Measurements from ENCODE around the gene XAF1.

The XAF1 gene

GRCh38 chr17:6787081-6787693 is 31.3 kb downstream of the XAF1 start:
- Histone ChIP-seq H3K9ac (ENCODE audit: low read depth, low read length) (no peak overlapping the region), H3K36me3 (ENCODE audit: control insufficient read depth, insufficient read depth, low read length) (no peaks in the 10 kb centered on the region), H3K9me3 (ENCODE audit: control insufficient read depth, insufficient read depth, low read length) (no peaks in the 10 kb centered on the region), H3K4me3 (ENCODE audit: low read depth, low read length) (no peak overlapping the region), H3K27me3 (ENCODE audit: control insufficient read depth, insufficient read depth, low read length) (peaks cover 2% of the 10 kb centered on the region), H3K4me1 (ENCODE audit: control insufficient read depth, insufficient read depth, low read length) (no peaks in the 10 kb centered on the region)

GRCh38 chr17:6789146-6789545 is 33.3 kb downstream of the XAF1 start:
- H3K27me3 ChIP-seq (ENCODE audit: control insufficient read depth, insufficient read depth, low read length): peaks cover 2% of the 10 kb centered on the region
- H3K9me3 ChIP-seq (ENCODE audit: control insufficient read depth, insufficient read depth, low read length): no peaks in the 10 kb centered on the region
- H3K9ac ChIP-seq (ENCODE audit: low read depth, low read length): no peak overlapping the region
- H3K4me3 ChIP-seq (ENCODE audit: low read depth, low read length): no peak overlapping the region
- H3K4me1 ChIP-seq (ENCODE audit: control insufficient read depth, insufficient read depth, low read length): no peaks in the 10 kb centered on the region
- H3K36me3 ChIP-seq (ENCODE audit: control insufficient read depth, insufficient read depth, low read length): no peaks in the 10 kb centered on the region

GRCh38 chr17:6793748-6794493 is 38.1 kb downstream of the XAF1 start:
- H3K9ac ChIP-seq (ENCODE audit: low read depth, low read length): no peak overlapping the region
- no peak overlapping the region for H3K4me3 ChIP-seq (ENCODE audit: low read depth, low read length)
- H3K36me3 ChIP-seq (ENCODE audit: control insufficient read depth, insufficient read depth, low read length): no peaks in the 10 kb centered on the region
- peaks cover 6% of the 10 kb centered on the region for H3K27me3 ChIP-seq (ENCODE audit: control insufficient read depth, insufficient read depth, low read length)
- no peaks in the 10 kb centered on the region for H3K9me3 ChIP-seq (ENCODE audit: control insufficient read depth, insufficient read depth, low read length)
- H3K4me1 ChIP-seq (ENCODE audit: control insufficient read depth, insufficient read depth, low read length): no peaks in the 10 kb centered on the region

GRCh38 chr17:6796017-6796886 is 40.4 kb downstream of the XAF1 start:
- Histone ChIP-seq H3K9me3 (ENCODE audit: control insufficient read depth, insufficient read depth, low read length) (no peaks in the 10 kb centered on the region), H3K4me1 (ENCODE audit: control insufficient read depth, insufficient read depth, low read length) (no peaks in the 10 kb centered on the region), H3K4me3 (ENCODE audit: low read depth, low read length) (no peak overlapping the region), H3K9ac (ENCODE audit: low read depth, low read length) (no peak overlapping the region), H3K27me3 (ENCODE audit: control insufficient read depth, insufficient read depth, low read length) (peaks cover 5% of the 10 kb centered on the region), H3K36me3 (ENCODE audit: control insufficient read depth, insufficient read depth, low read length) (no peaks in the 10 kb centered on the region)

GRCh38 chr17:6796887-6797490 is 41.1 kb downstream of the XAF1 start:
- H3K4me3 ChIP-seq (ENCODE audit: low read depth, low read length): no peak overlapping the region
- H3K9ac ChIP-seq (ENCODE audit: low read depth, low read length): no peak overlapping the region
- H3K9me3 ChIP-seq (ENCODE audit: control insufficient read depth, insufficient read depth, low read length): no peaks in the 10 kb centered on the region
- H3K36me3 ChIP-seq (ENCODE audit: control insufficient read depth, insufficient read depth, low read length): no peaks in the 10 kb centered on the region
- H3K4me1 ChIP-seq (ENCODE audit: control insufficient read depth, insufficient read depth, low read length): no peaks in the 10 kb centered on the region
- peaks cover 5% of the 10 kb centered on the region for H3K27me3 ChIP-seq (ENCODE audit: control insufficient read depth, insufficient read depth, low read length)

GRCh38 chr17:6797718-6798351 is 42.0 kb downstream of the XAF1 start:
- Histone ChIP-seq H3K9ac (ENCODE audit: low read depth, low read length) (no peak overlapping the region), H3K4me3 (ENCODE audit: low read depth, low read length) (no peak overlapping the region), H3K36me3 (ENCODE audit: control insufficient read depth, insufficient read depth, low read length) (no peaks in the 10 kb centered on the region), H3K4me1 (ENCODE audit: control insufficient read depth, insufficient read depth, low read length) (no peaks in the 10 kb centered on the region), H3K27me3 (ENCODE audit: control insufficient read depth, insufficient read depth, low read length) (peaks cover 5% of the 10 kb centered on the region), H3K9me3 (ENCODE audit: control insufficient read depth, insufficient read depth, low read length) (no peaks in the 10 kb centered on the region)

GRCh38 chr17:6799738-6800137 is 43.9 kb downstream of the XAF1 start:
- Histone ChIP-seq H3K9me3 (ENCODE audit: control insufficient read depth, insufficient read depth, low read length) (no peaks in the 10 kb centered on the region), H3K9ac (ENCODE audit: low read depth, low read length) (no peak overlapping the region), H3K36me3 (ENCODE audit: control insufficient read depth, insufficient read depth, low read length) (no peaks in the 10 kb centered on the region), H3K4me3 (ENCODE audit: low read depth, low read length) (no peak overlapping the region), H3K4me1 (ENCODE audit: control insufficient read depth, insufficient read depth, low read length) (no peaks in the 10 kb centered on the region), H3K27me3 (ENCODE audit: control insufficient read depth, insufficient read depth, low read length) (peaks cover 5% of the 10 kb centered on the region)

- no peaks in the 10 kb centered on the region for H3K36me3 ChIP-seq (ENCODE audit: control insufficient read depth, insufficient read depth, low read length)
- H3K4me3 ChIP-seq (ENCODE audit: low read depth, low read length): no peak overlapping the region
- H3K9me3 ChIP-seq (ENCODE audit: control insufficient read depth, insufficient read depth, low read length): no peaks in the 10 kb centered on the region
- H3K9ac ChIP-seq (ENCODE audit: low read depth, low read length): no peak overlapping the region
- no peaks in the 10 kb centered on the region for H3K4me1 ChIP-seq (ENCODE audit: control insufficient read depth, insufficient read depth, low read length)
- H3K27me3 ChIP-seq (ENCODE audit: control insufficient read depth, insufficient read depth, low read length): peaks cover 5% of the 10 kb centered on the region
Observed at GRCh38 chr17:6800422-6801027, 44.7 kb downstream of the XAF1 start.

- Histone ChIP-seq H3K36me3 (ENCODE audit: control insufficient read depth, insufficient read depth, low read length) (no peaks in the 10 kb centered on the region), H3K9me3 (ENCODE audit: control insufficient read depth, insufficient read depth, low read length) (no peaks in the 10 kb centered on the region), H3K27me3 (ENCODE audit: control insufficient read depth, insufficient read depth, low read length) (no peaks in the 10 kb centered on the region), H3K4me1 (ENCODE audit: control insufficient read depth, insufficient read depth, low read length) (no peaks in the 10 kb centered on the region), H3K4me3 (ENCODE audit: low read depth, low read length) (no peak overlapping the region), H3K9ac (ENCODE audit: low read depth, low read length) (no peak overlapping the region)
Observed at GRCh38 chr17:6811510-6811909, 55.7 kb downstream of the XAF1 start.

GRCh38 chr17:6812295-6812694 is 56.4 kb downstream of the XAF1 start:
- H3K27me3 ChIP-seq (ENCODE audit: control insufficient read depth, insufficient read depth, low read length): no peaks in the 10 kb centered on the region
- no peaks in the 10 kb centered on the region for H3K4me1 ChIP-seq (ENCODE audit: control insufficient read depth, insufficient read depth, low read length)

GRCh38 chr17:6815775-6816174 is 59.9 kb downstream of the XAF1 start:
- Histone ChIP-seq H3K36me3 (ENCODE audit: control insufficient read depth, insufficient read depth, low read length) (no peaks in the 10 kb centered on the region), H3K27me3 (ENCODE audit: control insufficient read depth, insufficient read depth, low read length) (peaks cover 2% of the 10 kb centered on the region), H3K4me3 (ENCODE audit: low read depth, low read length) (no peak overlapping the region), H3K9me3 (ENCODE audit: control insufficient read depth, insufficient read depth, low read length) (no peaks in the 10 kb centered on the region), H3K4me1 (ENCODE audit: control insufficient read depth, insufficient read depth, low read length) (no peaks in the 10 kb centered on the region), H3K9ac (ENCODE audit: low read depth, low read length) (no peak overlapping the region)

More at GRCh38 chr17:6812295-6812694, 56.4 kb downstream of the XAF1 start:
- Histone ChIP-seq H3K9ac (ENCODE audit: low read depth, low read length) (no peak overlapping the region), H3K4me3 (ENCODE audit: low read depth, low read length) (no peak overlapping the region), H3K9me3 (ENCODE audit: control insufficient read depth, insufficient read depth, low read length) (no peaks in the 10 kb centered on the region), H3K36me3 (ENCODE audit: control insufficient read depth, insufficient read depth, low read length) (no peaks in the 10 kb centered on the region)
